Ishikawa (cell line): Measurements from ENCODE around the gene FSIP1.

ENCODE experiments used
- CEBPB ChIP-seq: IDR thresholded peaks from 2 replicates; pipeline ENCODE4 v1.6.1; 2012
- CREB1 ChIP-seq: IDR thresholded peaks from 2 replicates; pipeline ENCODE4 v1.6.1; 2012; ENCODE audit warnings: low read depth
- EGR1 ChIP-seq: IDR thresholded peaks from 2 replicates; pipeline ENCODE4 v1.6.1; 2012
- EP300 ChIP-seq: IDR thresholded peaks from 2 replicates; pipeline ENCODE4 v1.6.1; 2012; ENCODE audit warnings: borderline replicate concordance
- FOXM1 ChIP-seq: IDR thresholded peaks from 2 replicates; pipeline ENCODE4 v1.6.1; 2012; ENCODE audit warnings: low read depth, borderline replicate concordance
- NFIC ChIP-seq: IDR thresholded peaks from 2 replicates; pipeline ENCODE4 v1.6.1; 2012
- RAD21 ChIP-seq: IDR thresholded peaks from 2 replicates; pipeline ENCODE4 v1.6.1; 2012; ENCODE audit warnings: low read depth
- TAF1 ChIP-seq: IDR thresholded peaks from 2 replicates; pipeline ENCODE4 v1.6.1; 2012; ENCODE audit warnings: low read depth, mild to moderate bottlenecking
- TCF12 ChIP-seq: IDR thresholded peaks from 2 replicates; pipeline ENCODE4 v1.6.1; 2012; ENCODE audit warnings: low read depth
- TEAD4 ChIP-seq: IDR thresholded peaks from 2 replicates; pipeline ENCODE4 v1.6.1; 2012
- YY1 ChIP-seq: IDR thresholded peaks from 2 replicates; pipeline ENCODE4 v1.6.1; 2012; ENCODE audit warnings: low read depth
- ZBTB7A ChIP-seq: IDR thresholded peaks from 2 replicates; pipeline ENCODE4 v1.6.1; 2012; ENCODE audit warnings: low read depth
- TF ChIP-seq, protein P1 (sequence below): IDR thresholded peaks from 2 replicates; pipeline ENCODE4 v1.6.1; 2012
- TF ChIP-seq, protein P2 (sequence below): IDR thresholded peaks from 2 replicates; pipeline ENCODE4 v1.6.1; 2012; ENCODE audit warnings: low read depth, mild to moderate bottlenecking
- TF ChIP-seq, protein P3 (sequence below): IDR thresholded peaks from 2 replicates; pipeline ENCODE4 v1.6.1; 2012

The FSIP1 gene

DNA sequence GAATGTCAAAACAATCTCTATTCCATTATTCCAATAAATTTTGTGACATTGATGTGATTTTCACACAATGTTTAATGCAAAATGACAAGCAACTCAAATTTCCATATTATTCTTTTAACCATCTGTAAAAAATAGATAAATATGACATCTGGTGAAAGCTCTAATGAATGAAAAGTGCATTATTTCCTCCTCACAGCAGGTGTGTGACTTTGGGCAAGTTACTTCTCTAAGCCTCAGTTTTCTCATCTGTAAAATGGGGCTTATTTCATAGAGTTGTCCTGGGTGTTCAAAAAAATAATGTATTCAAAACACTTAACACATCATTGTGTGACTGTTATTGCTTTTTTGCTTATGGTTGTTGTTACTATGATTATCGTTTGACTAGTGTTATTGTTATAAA lies 131.3 kb downstream of the FSIP1 start:
- TF ChIP-seq ZBTB7A: no peak
- TF ChIP-seq, protein P1, sequence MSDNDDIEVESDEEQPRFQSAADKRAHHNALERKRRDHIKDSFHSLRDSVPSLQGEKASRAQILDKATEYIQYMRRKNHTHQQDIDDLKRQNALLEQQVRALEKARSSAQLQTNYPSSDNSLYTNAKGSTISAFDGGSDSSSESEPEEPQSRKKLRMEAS: no peak
- TF ChIP-seq TAF1: no peak
- TF ChIP-seq NFIC: no peak
- no peak for TF ChIP-seq FOXM1
- no peak for TF ChIP-seq CEBPB
- TF ChIP-seq RAD21: no peak

DNA sequence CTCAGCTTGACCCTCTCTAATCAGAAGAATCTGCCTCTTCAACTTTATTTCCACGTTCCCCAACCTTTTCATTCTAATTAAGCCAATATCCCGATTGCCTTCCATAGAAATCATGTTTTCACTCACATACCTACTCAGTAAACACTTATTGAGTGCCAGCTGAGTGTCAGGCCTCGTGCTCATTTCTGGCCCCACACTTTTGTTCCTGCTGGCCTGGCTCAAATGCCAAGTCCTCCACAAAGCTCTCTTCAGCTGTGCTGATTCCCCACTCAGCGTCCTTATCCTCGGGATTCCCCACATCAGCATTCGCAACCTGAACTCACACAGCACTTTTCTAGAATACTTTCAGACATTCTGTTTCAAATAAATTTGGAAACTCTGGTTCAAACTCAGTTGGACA lies 132.9 kb downstream of the FSIP1 start:
- TF ChIP-seq TCF12: no peak
- no peak for TF ChIP-seq TEAD4
- no peak for TF ChIP-seq YY1
- TF ChIP-seq EGR1: no peak
- no peak for TF ChIP-seq ZBTB7A
- no peak for TF ChIP-seq EP300
- no peak for TF ChIP-seq CEBPB

DNA sequence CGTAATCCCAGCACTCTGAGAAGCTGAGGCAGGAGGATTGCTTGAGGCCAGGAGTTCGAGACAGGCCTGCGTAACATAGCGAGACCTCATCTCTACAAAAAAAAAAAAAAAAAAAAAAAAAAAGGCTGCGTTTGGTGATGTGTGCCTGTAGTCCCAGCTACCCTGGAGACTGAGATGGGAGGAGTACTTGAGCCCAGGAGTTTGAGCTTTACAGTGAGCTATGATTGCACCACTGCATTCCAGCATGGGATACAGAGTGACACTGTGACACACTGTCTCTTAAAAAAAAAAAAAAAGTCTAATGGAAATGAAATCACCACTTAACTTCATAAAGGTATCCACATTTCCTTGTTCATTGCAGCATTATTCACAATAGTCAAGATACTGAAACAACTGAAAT lies 136.2 kb downstream of the FSIP1 start:
- TF ChIP-seq TEAD4 (no peak), YY1 (no peak), CREB1 (no peak), EP300 (no peak)
- TF ChIP-seq, protein P2, sequence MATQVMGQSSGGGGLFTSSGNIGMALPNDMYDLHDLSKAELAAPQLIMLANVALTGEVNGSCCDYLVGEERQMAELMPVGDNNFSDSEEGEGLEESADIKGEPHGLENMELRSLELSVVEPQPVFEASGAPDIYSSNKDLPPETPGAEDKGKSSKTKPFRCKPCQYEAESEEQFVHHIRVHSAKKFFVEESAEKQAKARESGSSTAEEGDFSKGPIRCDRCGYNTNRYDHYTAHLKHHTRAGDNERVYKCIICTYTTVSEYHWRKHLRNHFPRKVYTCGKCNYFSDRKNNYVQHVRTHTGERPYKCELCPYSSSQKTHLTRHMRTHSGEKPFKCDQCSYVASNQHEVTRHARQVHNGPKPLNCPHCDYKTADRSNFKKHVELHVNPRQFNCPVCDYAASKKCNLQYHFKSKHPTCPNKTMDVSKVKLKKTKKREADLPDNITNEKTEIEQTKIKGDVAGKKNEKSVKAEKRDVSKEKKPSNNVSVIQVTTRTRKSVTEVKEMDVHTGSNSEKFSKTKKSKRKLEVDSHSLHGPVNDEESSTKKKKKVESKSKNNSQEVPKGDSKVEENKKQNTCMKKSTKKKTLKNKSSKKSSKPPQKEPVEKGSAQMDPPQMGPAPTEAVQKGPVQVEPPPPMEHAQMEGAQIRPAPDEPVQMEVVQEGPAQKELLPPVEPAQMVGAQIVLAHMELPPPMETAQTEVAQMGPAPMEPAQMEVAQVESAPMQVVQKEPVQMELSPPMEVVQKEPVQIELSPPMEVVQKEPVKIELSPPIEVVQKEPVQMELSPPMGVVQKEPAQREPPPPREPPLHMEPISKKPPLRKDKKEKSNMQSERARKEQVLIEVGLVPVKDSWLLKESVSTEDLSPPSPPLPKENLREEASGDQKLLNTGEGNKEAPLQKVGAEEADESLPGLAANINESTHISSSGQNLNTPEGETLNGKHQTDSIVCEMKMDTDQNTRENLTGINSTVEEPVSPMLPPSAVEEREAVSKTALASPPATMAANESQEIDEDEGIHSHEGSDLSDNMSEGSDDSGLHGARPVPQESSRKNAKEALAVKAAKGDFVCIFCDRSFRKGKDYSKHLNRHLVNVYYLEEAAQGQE: no peak

DNA sequence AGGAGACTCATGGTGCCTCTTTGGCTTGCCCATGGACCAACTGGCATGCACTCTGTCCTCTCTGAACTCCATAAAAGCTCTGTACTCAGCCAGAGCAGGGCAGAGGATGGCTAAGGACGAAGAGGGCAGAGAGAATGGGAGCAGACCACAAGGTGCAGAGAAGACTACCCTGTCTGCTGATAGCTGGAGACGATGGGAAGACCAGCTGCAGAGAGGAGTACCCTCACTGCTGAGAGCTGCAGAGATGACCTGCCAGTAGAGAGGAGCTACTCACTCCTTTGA lies 136.7 kb downstream of the FSIP1 start:
- no peak for TF ChIP-seq EGR1
- TF ChIP-seq, protein P1: no peak
- no peak for TF ChIP-seq CREB1
- no peak for TF ChIP-seq TEAD4
- no peak for TF ChIP-seq TCF12
- TF ChIP-seq, protein P3, sequence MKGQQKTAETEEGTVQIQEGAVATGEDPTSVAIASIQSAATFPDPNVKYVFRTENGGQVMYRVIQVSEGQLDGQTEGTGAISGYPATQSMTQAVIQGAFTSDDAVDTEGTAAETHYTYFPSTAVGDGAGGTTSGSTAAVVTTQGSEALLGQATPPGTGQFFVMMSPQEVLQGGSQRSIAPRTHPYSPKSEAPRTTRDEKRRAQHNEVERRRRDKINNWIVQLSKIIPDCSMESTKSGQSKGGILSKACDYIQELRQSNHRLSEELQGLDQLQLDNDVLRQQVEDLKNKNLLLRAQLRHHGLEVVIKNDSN: no peak
- no peak for TF ChIP-seq CEBPB
- TF ChIP-seq YY1: no peak
- TF ChIP-seq, protein P2: no peak
- TF ChIP-seq NFIC: no peak
- no peak for TF ChIP-seq ZBTB7A
- no peak for TF ChIP-seq FOXM1
- TF ChIP-seq RAD21: no peak
- TF ChIP-seq TAF1: no peak
- no peak for TF ChIP-seq EP300

DNA sequence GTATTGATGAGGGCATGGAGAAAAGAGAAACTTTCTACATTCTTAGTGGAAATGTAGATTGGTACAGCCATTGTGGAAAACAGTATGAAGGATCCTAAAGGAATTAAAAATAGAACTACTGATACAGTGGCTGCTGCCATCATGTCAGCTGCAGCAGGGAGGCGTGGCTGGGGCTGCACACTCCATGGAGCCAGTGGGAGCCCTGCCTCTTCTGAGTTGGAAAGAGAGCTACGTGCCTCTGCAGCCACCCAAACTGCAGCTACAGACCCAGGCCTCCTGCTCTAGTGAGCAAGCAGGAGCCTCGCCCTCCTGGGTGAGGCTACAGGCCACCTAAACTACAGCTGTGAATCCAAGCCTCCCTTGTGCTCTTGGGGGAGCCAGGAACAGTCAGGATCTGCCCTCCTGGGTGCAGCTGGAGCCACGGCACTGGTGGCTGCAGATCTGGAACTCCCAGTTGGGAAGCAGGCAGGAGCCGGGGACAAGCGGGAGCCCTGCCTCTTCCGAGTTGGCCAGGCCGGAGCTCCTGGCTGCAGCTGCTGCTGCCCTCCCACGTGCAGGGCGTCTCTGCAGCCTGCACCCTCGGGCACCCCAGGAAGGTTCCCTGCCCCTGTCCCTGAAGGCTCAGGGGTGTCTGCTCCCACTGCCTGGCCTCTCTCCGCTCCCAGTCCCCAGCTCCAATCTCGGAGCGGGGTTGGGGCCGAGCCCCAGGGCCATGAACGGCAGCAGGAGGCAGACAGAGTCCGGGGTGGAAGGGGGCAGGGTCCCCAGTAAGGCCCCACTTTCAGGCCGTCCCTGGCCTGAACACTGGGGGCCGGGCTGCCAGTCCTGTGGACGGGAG lies 137.3 kb downstream of the FSIP1 start:
- TF ChIP-seq NFIC: no peak
- TF ChIP-seq EGR1: no peak
- TF ChIP-seq TCF12: no peak
- no peak for TF ChIP-seq CEBPB
- TF ChIP-seq RAD21: no peak
- TF ChIP-seq, protein P3: no peak
- TF ChIP-seq TEAD4: no peak
- TF ChIP-seq ZBTB7A: no peak
- no peak for TF ChIP-seq EP300
- TF ChIP-seq, protein P1: no peak
- TF ChIP-seq, protein P2: no peak
- TF ChIP-seq TAF1: no peak
- no peak for TF ChIP-seq YY1
